ENCODE data around the gene FAM78A.
A peak's percentile ranks its signal among the peaks of the same experiment; 100 is the strongest.
"Not testable (repeated sequence)": the region's sequence is repeated elsewhere in the genome, so short reads cannot be mapped to it uniquely, and the experiment has no call there.

The FAM78A gene

GRCh38 chr9:131281119-131281965 is 5.0 kb upstream of the FAM78A start:
- DNase-seq (ENCODE audit: low spot score) = no peak

- no peak for DNase-seq (ENCODE audit: low spot score)
These were observed 4.3 kb upstream of the FAM78A start for GRCh38 chr9:131280660-131281059.

- no peak for DNase-seq (ENCODE audit: low spot score)
These were observed 3.7 kb upstream of the FAM78A start for GRCh38 chr9:131279863-131280570.

- DNase-seq (ENCODE audit: low spot score) = no peak
These were observed 3.0 kb upstream of the FAM78A start for GRCh38 chr9:131279196-131279862.

- DNase-seq (ENCODE audit: low spot score) = no peak
These were observed 2.4 kb upstream of the FAM78A start for GRCh38 chr9:131278702-131279111.

GRCh38 chr9:131277910-131278701 is 1.8 kb upstream of the FAM78A start:
- peak; percentile 98 for DNase-seq (ENCODE audit: low spot score)

GRCh38 chr9:131277287-131277909 is 1.1 kb upstream of the FAM78A start:
- DNase-seq (ENCODE audit: low spot score) = no peak

GRCh38 chr9:131276891-131277286 is 579 bp upstream of the FAM78A start:
- no peak for DNase-seq (ENCODE audit: low spot score)

GRCh38 chr9:131275332-131276093 is 797 bp downstream of the FAM78A start:
- DNase-seq (ENCODE audit: low spot score) = no peak

- DNase-seq (ENCODE audit: low spot score) = no peak
These were observed 1.5 kb downstream of the FAM78A start for GRCh38 chr9:131274674-131275331.

GRCh38 chr9:131273856-131274673 is 2.2 kb downstream of the FAM78A start:
- no peak for DNase-seq (ENCODE audit: low spot score)

GRCh38 chr9:131273146-131273855 is 3.0 kb downstream of the FAM78A start:
- DNase-seq (ENCODE audit: low spot score) = no peak

GRCh38 chr9:131272212-131272611 is 4.1 kb downstream of the FAM78A start:
- DNase-seq (ENCODE audit: low spot score) = no peak

- DNase-seq (ENCODE audit: low spot score) = no peak
These were observed 4.8 kb downstream of the FAM78A start for GRCh38 chr9:131271506-131271931.

GRCh38 chr9:131271016-131271273 is 5.4 kb downstream of the FAM78A start:
- not testable (repeated sequence) for DNase-seq (ENCODE audit: low spot score)

- DNase-seq (ENCODE audit: low spot score) = no peak
These were observed 5.9 kb downstream of the FAM78A start for GRCh38 chr9:131270171-131271015.

- DNase-seq (ENCODE audit: low spot score) = no peak
These were observed 9.8 kb downstream of the FAM78A start for GRCh38 chr9:131266266-131267229.

Measured in hepatic stellate cell (primary cell).